BLaER1 (cell line): ENCODE measurements around the gene ATXN3L.

Experiments
- H3K27ac ChIP-seq: shearing (Covaris generic); formaldehyde crosslinking; 2 replicates; pipeline ENCODE4 v1.8.1; 2022
- H3K27me3 ChIP-seq: shearing (Covaris generic); formaldehyde crosslinking; 2 replicates; pipeline ENCODE4 v1.8.1; 2022
- H3K36me3 ChIP-seq: shearing (Covaris generic); formaldehyde crosslinking; 2 replicates; pipeline ENCODE4 v1.8.1; 2022
- H3K4me1 ChIP-seq: shearing (Covaris generic); formaldehyde crosslinking; 2 replicates; pipeline ENCODE4 v1.8.1; 2022
- H3K4me2 ChIP-seq: shearing (Covaris generic); formaldehyde crosslinking; 2 replicates; pipeline ENCODE4 v1.8.1; 2022
- H3K4me3 ChIP-seq: shearing (Covaris generic); formaldehyde crosslinking; 2 replicates; pipeline ENCODE4 v1.8.1; 2022
- H3K9ac ChIP-seq: shearing (Covaris generic); formaldehyde crosslinking; 2 replicates; pipeline ENCODE4 v1.8.1; 2022
- H3K9me3 ChIP-seq: shearing (Covaris generic); formaldehyde crosslinking; 2 replicates; pipeline ENCODE4 v1.8.1; 2022
- H4K20me1 ChIP-seq: shearing (Covaris generic); formaldehyde crosslinking; 2 replicates; pipeline ENCODE4 v1.8.1; 2022
- Cebpa-rat ChIP-seq: shearing (Covaris generic); IDR thresholded peaks from 2 replicates; pipeline ENCODE4 v1.8.1; 2022

ATXN3L gene

GRCh38 chrX:13276991-13277390, 42.9 kb downstream of the ATXN3L start:
- Histone ChIP-seq H3K4me1 (no peaks in the 10 kb centered on the region), H3K36me3 (no peaks in the 10 kb centered on the region), H3K27ac (no peak overlapping the region), H3K4me3 (no peak overlapping the region), H4K20me1 (no peaks in the 10 kb centered on the region), H3K4me2 (no peak overlapping the region), H3K9ac (no peak overlapping the region), H3K9me3 (no peaks in the 10 kb centered on the region), H3K27me3 (peaks cover 5% of the 10 kb centered on the region; the same call in 1 of the 2 replicates)
- no peak for TF ChIP-seq Cebpa-rat

GRCh38 chrX:13275031-13275430, 44.8 kb downstream of the ATXN3L start:
- Histone ChIP-seq H3K4me3 (no peak overlapping the region), H3K4me2 (no peak overlapping the region), H3K27me3 (peaks cover 5% of the 10 kb centered on the region; the same call in 1 of the 2 replicates), H4K20me1 (no peaks in the 10 kb centered on the region), H3K9ac (no peak overlapping the region), H3K27ac (no peak overlapping the region), H3K4me1 (no peaks in the 10 kb centered on the region), H3K36me3 (no peaks in the 10 kb centered on the region), H3K9me3 (no peaks in the 10 kb centered on the region)
- TF ChIP-seq Cebpa-rat: no peak

- Histone ChIP-seq H3K27ac (no peak overlapping the region), H3K27me3 (peaks cover 5% of the 10 kb centered on the region; the same call in 1 of the 2 replicates), H3K4me2 (no peak overlapping the region), H3K9ac (no peak overlapping the region), H3K4me3 (no peak overlapping the region), H3K9me3 (no peaks in the 10 kb centered on the region), H3K36me3 (no peaks in the 10 kb centered on the region), H4K20me1 (no peaks in the 10 kb centered on the region), H3K4me1 (no peaks in the 10 kb centered on the region)
- TF ChIP-seq Cebpa-rat: no peak
Observed at GRCh38 chrX:13272426-13272825, 47.4 kb downstream of the ATXN3L start.

GRCh38 chrX:13271511-13271910, 48.3 kb downstream of the ATXN3L start:
- H3K27ac ChIP-seq: no peak overlapping the region
- H3K9ac ChIP-seq: no peak overlapping the region

GRCh38 chrX:13270360-13270759, 49.5 kb downstream of the ATXN3L start:
- H3K27me3 ChIP-seq: peaks cover 8% of the 10 kb centered on the region; the same call in 1 of the 2 replicates
- H3K9me3 ChIP-seq: no peaks in the 10 kb centered on the region
- TF ChIP-seq Cebpa-rat: no peak
- no peak overlapping the region for H3K27ac ChIP-seq
- no peak overlapping the region for H3K4me3 ChIP-seq
- no peaks in the 10 kb centered on the region for H3K36me3 ChIP-seq
- H3K9ac ChIP-seq: no peak overlapping the region
- H4K20me1 ChIP-seq: no peaks in the 10 kb centered on the region
- no peak overlapping the region for H3K4me2 ChIP-seq
- no peaks in the 10 kb centered on the region for H3K4me1 ChIP-seq

More at GRCh38 chrX:13271511-13271910, 48.3 kb downstream of the ATXN3L start:
- no peaks in the 10 kb centered on the region for H3K4me1 ChIP-seq
- no peak for TF ChIP-seq Cebpa-rat
- no peak overlapping the region for H3K4me2 ChIP-seq
- H3K36me3 ChIP-seq: no peaks in the 10 kb centered on the region
- H3K27me3 ChIP-seq: peaks cover 7% of the 10 kb centered on the region; the same call in 1 of the 2 replicates
- H3K4me3 ChIP-seq: no peak overlapping the region
- H4K20me1 ChIP-seq: no peaks in the 10 kb centered on the region
- H3K9me3 ChIP-seq: no peaks in the 10 kb centered on the region

GRCh38 chrX:13268874-13269273, 51.0 kb downstream of the ATXN3L start:
- no peak for TF ChIP-seq Cebpa-rat
- H3K27ac ChIP-seq: no peak overlapping the region
- no peak overlapping the region for H3K4me2 ChIP-seq
- H3K4me3 ChIP-seq: no peak overlapping the region
- no peaks in the 10 kb centered on the region for H3K9me3 ChIP-seq
- H4K20me1 ChIP-seq: no peaks in the 10 kb centered on the region
- no peak overlapping the region for H3K9ac ChIP-seq
- no peaks in the 10 kb centered on the region for H3K4me1 ChIP-seq
- peaks cover 2% of the 10 kb centered on the region; the same call in 1 of the 2 replicates for H3K27me3 ChIP-seq
- H3K36me3 ChIP-seq: no peaks in the 10 kb centered on the region
